Measurements from ENCODE around the gene RBM20. TPM values are rescaled to one million over a fixed set of nuclear protein-coding genes. Genes with fewer than 3 reads are reported as not detected.

RBM20 gene
- total RNA-seq, 1 experiment from 2014 or later = 0.17 TPM

GRCh38 chr10:110691139-110691538 lies 47.0 kb downstream of the RBM20 start:
- WGBS (ENCODE audit: extremely low coverage, insufficient read length, low lambda C conversion rate) = no CpG with 5 or more reads among the region's 2 CpGs
- H2BK20ac ChIP-seq (ENCODE audit: low read depth, low read length, poor library complexity, severe bottlenecking) = no peak overlapping the region
- no peaks in the 10 kb centered on the region for H3K79me2 ChIP-seq (ENCODE audit: insufficient read depth, low read length)
- H3K23ac ChIP-seq (ENCODE audit: insufficient read length, low read depth, low read length) = no peak overlapping the region
- Mint-ChIP-seq H3K9me3 (peaks cover 5 to 18% of the 10 kb centered on the region in 2 experiments; a peak in 4 of 5 replicates), H3K27ac (no peak overlapping the region), H3K27me3 (ENCODE audit: low read depth) (peaks cover 5% of the 10 kb centered on the region), H3K4me3 (no peak overlapping the region), H3K36me3 (ENCODE audit: insufficient read depth in 1 of 3, low read depth in 3 of 3) (peaks cover 0 to 20% (median 6%) of the 10 kb centered on the region in 3 experiments; a peak in 5 of 7 replicates), H3K4me1 (peaks cover 11 to 13% of the 10 kb centered on the region in 2 experiments)
- H3K4me2 ChIP-seq (ENCODE audit: insufficient read depth, insufficient read length, low read length) = no peak overlapping the region
- H2AK5ac ChIP-seq (ENCODE audit: insufficient read length, low read length) = no peak overlapping the region
- H3T11ph ChIP-seq (ENCODE audit: low read length) = no peak overlapping the region
- no peaks in the 10 kb centered on the region for H4K20me1 ChIP-seq (ENCODE audit: control insufficient read depth, insufficient read depth, insufficient read length)
- H4K91ac ChIP-seq (ENCODE audit: insufficient read length, low read depth, low read length) = no peak overlapping the region
- no peaks in the 10 kb centered on the region for H3K23me2 ChIP-seq (ENCODE audit: insufficient read length, low read depth, low read length, poor library complexity, severe bottlenecking)
- H3K27ac ChIP-seq (ENCODE audit: insufficient read length, low read depth, low read length) = no peak overlapping the region
- H2BK12ac ChIP-seq (ENCODE audit: insufficient read length, low read depth, low read length) = no peak overlapping the region
- no peaks in the 10 kb centered on the region for H3K4me1 ChIP-seq (ENCODE audit: insufficient read depth, low read length)
- H2BK5ac ChIP-seq (ENCODE audit: insufficient read length, low read length) = no peak overlapping the region
- H4K5ac ChIP-seq (ENCODE audit: insufficient read length, low read depth, low read length) = no peak overlapping the region
- no peak for TF ChIP-seq CTCF (conservative IDR thresholded peaks at IDR 0.05)
- no peak overlapping the region for H3K56ac ChIP-seq (ENCODE audit: insufficient read length, low read depth, low read length)
- no peak for DNase-seq
- H3K9ac ChIP-seq (ENCODE audit: extremely low read depth, insufficient read length, low read length) = no peak overlapping the region
- H2BK15ac ChIP-seq (ENCODE audit: low read depth, low read length) = no peak overlapping the region
- no peak overlapping the region for H2BK120ac ChIP-seq (ENCODE audit: low read depth, low read length, poor library complexity, severe bottlenecking)
- H3K27me3 ChIP-seq (ENCODE audit: insufficient read depth, low read length) = no peaks in the 10 kb centered on the region
- H3K4ac ChIP-seq (ENCODE audit: low read depth, low read length) = no peak overlapping the region
- H2AFZ ChIP-seq (ENCODE audit: low read length) = no peak overlapping the region
- H4K8ac ChIP-seq (replicated peaks; ENCODE audit: insufficient read length, low read depth, low read length) = no peak overlapping the region
- H3K79me1 ChIP-seq (ENCODE audit: insufficient read depth, low read depth, low read length, poor library complexity, severe bottlenecking) = no peaks in the 10 kb centered on the region
- no peak overlapping the region for H3K18ac ChIP-seq (ENCODE audit: insufficient read length, low read depth, low read length)
- no peaks in the 10 kb centered on the region for H3K9me3 ChIP-seq (ENCODE audit: control insufficient read depth, low read depth, low read length)
- no peak overlapping the region for H3K14ac ChIP-seq (ENCODE audit: insufficient read depth, low read length)
